B cell (primary cell): Measurements from ENCODE around the gene MRAS.

ENCODE experiments used
- EZH2 ChIP-seq: IDR thresholded peaks from 2 replicates; pipeline ENCODE4 v1.6.1; 2012; ENCODE audit warnings: borderline replicate concordance, low read depth, mild to moderate bottlenecking, moderate library complexity, low read length; ENCODE audit not compliant: insufficient read depth, poor library complexity, severe bottlenecking
- TF ChIP-seq, protein P1 (sequence below): fragments of 200-600 bp; IDR thresholded peaks from one replicate; pipeline ENCODE4 v1.8.0; 2022; ENCODE audit warnings: antibody characterized with exemption, mild to moderate bottlenecking

DNA sequence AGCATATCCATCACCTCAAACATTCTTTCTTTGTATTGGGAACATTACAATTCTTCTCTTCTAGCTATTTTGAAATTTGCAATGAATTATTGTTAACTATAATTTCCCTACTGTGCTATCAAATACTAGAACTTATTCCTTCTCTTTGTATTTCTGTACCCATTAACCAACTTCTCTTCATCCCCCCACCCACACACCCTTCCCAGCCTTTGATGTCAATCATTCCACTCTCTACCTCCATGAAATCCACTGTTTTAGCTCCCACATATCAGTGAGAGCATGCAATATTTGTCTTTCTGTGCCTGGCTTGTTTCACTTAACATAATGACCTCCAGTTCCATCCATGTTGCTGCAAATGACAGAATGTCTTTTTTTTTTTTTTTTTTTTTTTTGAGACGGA, 30.6 kb downstream of the MRAS start:
- no peak for TF ChIP-seq EZH2
- TF ChIP-seq, protein P1, sequence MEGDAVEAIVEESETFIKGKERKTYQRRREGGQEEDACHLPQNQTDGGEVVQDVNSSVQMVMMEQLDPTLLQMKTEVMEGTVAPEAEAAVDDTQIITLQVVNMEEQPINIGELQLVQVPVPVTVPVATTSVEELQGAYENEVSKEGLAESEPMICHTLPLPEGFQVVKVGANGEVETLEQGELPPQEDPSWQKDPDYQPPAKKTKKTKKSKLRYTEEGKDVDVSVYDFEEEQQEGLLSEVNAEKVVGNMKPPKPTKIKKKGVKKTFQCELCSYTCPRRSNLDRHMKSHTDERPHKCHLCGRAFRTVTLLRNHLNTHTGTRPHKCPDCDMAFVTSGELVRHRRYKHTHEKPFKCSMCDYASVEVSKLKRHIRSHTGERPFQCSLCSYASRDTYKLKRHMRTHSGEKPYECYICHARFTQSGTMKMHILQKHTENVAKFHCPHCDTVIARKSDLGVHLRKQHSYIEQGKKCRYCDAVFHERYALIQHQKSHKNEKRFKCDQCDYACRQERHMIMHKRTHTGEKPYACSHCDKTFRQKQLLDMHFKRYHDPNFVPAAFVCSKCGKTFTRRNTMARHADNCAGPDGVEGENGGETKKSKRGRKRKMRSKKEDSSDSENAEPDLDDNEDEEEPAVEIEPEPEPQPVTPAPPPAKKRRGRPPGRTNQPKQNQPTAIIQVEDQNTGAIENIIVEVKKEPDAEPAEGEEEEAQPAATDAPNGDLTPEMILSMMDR: no peak
